Measurements from ENCODE around the gene CD69. TPM values are rescaled to one million over a fixed set of nuclear protein-coding genes. Genes with fewer than 3 reads are reported as not detected.

CD69 gene
- total RNA-seq, 4 donors from 2014 or later, result 0.47 to 2.6 (median 1.1) TPM

- H3K27ac ChIP-seq, result no peak overlapping the region
- H3K4me3 ChIP-seq, result no peak overlapping the region
- WGBS, 2 donors (ENCODE audit: low coverage in 1 of 2), result 69 to 83% methylated on average over 2 of the region's 2 CpGs
- H3K9me3 ChIP-seq, result no peaks in the 10 kb centered on the region
- no peaks in the 10 kb centered on the region for H3K36me3 ChIP-seq
- H3K27me3 ChIP-seq, result no peaks in the 10 kb centered on the region
- no peaks in the 10 kb centered on the region for H3K4me1 ChIP-seq
- no peak for ATAC-seq
- TF ChIP-seq EP300 (IDR thresholded peaks at IDR 0.05) (no peak), POLR2A (IDR thresholded peaks at IDR 0.05) (no peak), POLR2AphosphoS5 (IDR thresholded peaks at IDR 0.05) (no peak)
- TF ChIP-seq, protein P1, sequence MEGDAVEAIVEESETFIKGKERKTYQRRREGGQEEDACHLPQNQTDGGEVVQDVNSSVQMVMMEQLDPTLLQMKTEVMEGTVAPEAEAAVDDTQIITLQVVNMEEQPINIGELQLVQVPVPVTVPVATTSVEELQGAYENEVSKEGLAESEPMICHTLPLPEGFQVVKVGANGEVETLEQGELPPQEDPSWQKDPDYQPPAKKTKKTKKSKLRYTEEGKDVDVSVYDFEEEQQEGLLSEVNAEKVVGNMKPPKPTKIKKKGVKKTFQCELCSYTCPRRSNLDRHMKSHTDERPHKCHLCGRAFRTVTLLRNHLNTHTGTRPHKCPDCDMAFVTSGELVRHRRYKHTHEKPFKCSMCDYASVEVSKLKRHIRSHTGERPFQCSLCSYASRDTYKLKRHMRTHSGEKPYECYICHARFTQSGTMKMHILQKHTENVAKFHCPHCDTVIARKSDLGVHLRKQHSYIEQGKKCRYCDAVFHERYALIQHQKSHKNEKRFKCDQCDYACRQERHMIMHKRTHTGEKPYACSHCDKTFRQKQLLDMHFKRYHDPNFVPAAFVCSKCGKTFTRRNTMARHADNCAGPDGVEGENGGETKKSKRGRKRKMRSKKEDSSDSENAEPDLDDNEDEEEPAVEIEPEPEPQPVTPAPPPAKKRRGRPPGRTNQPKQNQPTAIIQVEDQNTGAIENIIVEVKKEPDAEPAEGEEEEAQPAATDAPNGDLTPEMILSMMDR (IDR thresholded peaks at IDR 0.05), result no peak
These were observed 33.9 kb upstream of the CD69 start for GRCh38 chr12:9794484-9795093.

DNA sequence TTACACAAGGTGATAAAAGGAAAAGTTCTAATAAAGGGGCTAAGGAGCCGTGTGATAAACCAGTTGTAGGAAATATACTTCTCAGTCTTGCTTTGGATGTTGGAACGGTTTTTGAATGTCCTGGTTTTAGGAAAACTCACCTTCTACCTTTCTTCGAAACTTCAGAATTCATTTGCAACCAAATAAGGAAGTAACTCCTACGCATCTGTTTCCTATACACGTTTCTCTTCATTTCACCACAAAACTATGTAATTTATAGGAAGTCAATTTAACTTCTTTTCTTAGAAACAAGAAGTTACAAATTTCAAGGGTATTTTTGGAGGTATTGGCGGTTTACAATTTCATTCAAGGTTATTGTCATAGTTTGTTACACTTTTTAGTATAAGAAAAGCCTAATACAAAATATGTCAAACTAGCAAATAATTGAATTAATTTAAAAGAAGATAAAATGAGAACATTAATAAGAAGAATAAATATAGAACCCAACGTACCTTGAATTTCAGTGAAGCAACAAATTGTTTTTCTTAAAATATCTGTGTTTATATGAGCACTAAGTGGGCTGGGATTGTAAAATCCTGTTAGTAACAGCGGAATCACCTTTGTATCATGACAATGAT is 33.2 kb upstream of the CD69 start:
- H3K4me3 ChIP-seq, result no peak overlapping the region
- H3K4me1 ChIP-seq, result no peaks in the 10 kb centered on the region
- H3K27me3 ChIP-seq, result no peaks in the 10 kb centered on the region
- H3K9me3 ChIP-seq, result no peaks in the 10 kb centered on the region
- ATAC-seq, result no peak
- no peaks in the 10 kb centered on the region for H3K36me3 ChIP-seq
- WGBS, 2 donors (ENCODE audit: low coverage in 1 of 2), result 57 to 77% methylated on average over 8 of the region's 8 CpGs
- no peak overlapping the region for H3K27ac ChIP-seq
- TF ChIP-seq EP300 (IDR thresholded peaks at IDR 0.05), result no peak
- TF ChIP-seq, protein P1 (IDR thresholded peaks at IDR 0.05), result no peak
- no peak for TF ChIP-seq POLR2A (IDR thresholded peaks at IDR 0.05)
- no peak for TF ChIP-seq POLR2AphosphoS5 (IDR thresholded peaks at IDR 0.05)

- no peak for ATAC-seq
- 85 to 88% methylated on average over 2 of the region's 2 CpGs for WGBS, 2 donors (ENCODE audit: low coverage in 1 of 2)
- TF ChIP-seq POLR2AphosphoS5 (IDR thresholded peaks at IDR 0.05), result no peak
- TF ChIP-seq, protein P1 (IDR thresholded peaks at IDR 0.05), result no peak
These were observed 32.4 kb upstream of the CD69 start for GRCh38 chr12:9792961-9793617.

GRCh38 chr12:9792185-9792900 is 31.6 kb upstream of the CD69 start:
- H3K36me3 ChIP-seq, result no peaks in the 10 kb centered on the region
- no peak for ATAC-seq
- H3K4me3 ChIP-seq, result no peak overlapping the region
- no peak for TF ChIP-seq POLR2AphosphoS5 (IDR thresholded peaks at IDR 0.05)
- TF ChIP-seq POLR2A (IDR thresholded peaks at IDR 0.05), result no peak
- TF ChIP-seq, protein P1 (IDR thresholded peaks at IDR 0.05), result no peak
- TF ChIP-seq EP300 (IDR thresholded peaks at IDR 0.05), result no peak
- no peaks in the 10 kb centered on the region for H3K4me1 ChIP-seq
- H3K27ac ChIP-seq, result no peak overlapping the region
- WGBS, 2 donors (ENCODE audit: low coverage in 1 of 2), result 14 to 23% methylated on average over 2 of the region's 2 CpGs
- no peaks in the 10 kb centered on the region for H3K27me3 ChIP-seq
- H3K9me3 ChIP-seq, result no peaks in the 10 kb centered on the region

More at GRCh38 chr12:9792961-9793617, 32.4 kb upstream of the CD69 start:
- Histone ChIP-seq H3K27me3 (no peaks in the 10 kb centered on the region), H3K4me3 (no peak overlapping the region), H3K27ac (no peak overlapping the region), H3K4me1 (no peaks in the 10 kb centered on the region), H3K36me3 (no peaks in the 10 kb centered on the region), H3K9me3 (no peaks in the 10 kb centered on the region)

Measured in gastroesophageal sphincter (tissue), 4 donors.